Neural cell (in vitro differentiated cells): ENCODE results near the gene ASAP3. TPM values are rescaled to one million over a fixed set of nuclear protein-coding genes. Genes with fewer than 3 reads are reported as not detected.

Source experiments
- H2AFZ ChIP-seq: fragments of 200-600, 300-800 bp; sonication (generic), shearing (Covaris generic); 2 replicates; pipeline ENCODE4 v1.6.0; 2014; ENCODE audit warnings: low read depth, mild to moderate bottlenecking, antibody characterized with exemption, low read length, moderate library complexity
- H3F3A ChIP-seq: fragments of 200-600 bp; shearing (Covaris generic); 2 replicates; pipeline ENCODE4 v1.6.1; 2016; ENCODE audit warnings: mild to moderate bottlenecking, moderate library complexity, mixed read lengths, antibody characterized with exemption, low read length; ENCODE audit not compliant: insufficient read depth, poor library complexity, severe bottlenecking
- H3K27ac ChIP-seq: fragments of 200-600, 300-800 bp; sonication (generic), shearing (Covaris generic); 2 replicates; pipeline ENCODE4 v1.5.1; 2014; ENCODE audit warnings: mild to moderate bottlenecking, low read length, moderate library complexity
- H3K27me3 ChIP-seq: fragments of 300-800, 200-600 bp; sonication (generic), shearing (Covaris generic); 2 replicates; pipeline ENCODE4 v1.6.0; 2014; ENCODE audit warnings: mild to moderate bottlenecking, low read depth, low read length, moderate library complexity; ENCODE audit not compliant: insufficient read depth
- H3K36me3 ChIP-seq: fragments of 300-800, 200-600 bp; sonication (generic), shearing (Covaris generic); 2 replicates; pipeline ENCODE4 v1.5.1; 2014; ENCODE audit warnings: mild to moderate bottlenecking, antibody characterized with exemption, low read length, moderate library complexity; ENCODE audit not compliant: insufficient read depth
- H3K4me2 ChIP-seq: fragments of 300-800, 200-600 bp; sonication (generic), shearing (Covaris generic); 2 replicates; pipeline ENCODE4 v1.6.0; 2014; ENCODE audit warnings: mild to moderate bottlenecking, low read length
- H3K4me3 ChIP-seq: fragments of 300-800, 200-600 bp; sonication (generic), shearing (Covaris generic); 2 replicates; pipeline ENCODE4 v1.5.1; 2014; ENCODE audit warnings: mild to moderate bottlenecking, low read length, moderate library complexity
- H3K79me2 ChIP-seq: fragments of 200-600 bp; shearing (Covaris generic); replicated peaks from 2 replicates; pipeline ENCODE4 v1.6.0; 2014; ENCODE audit warnings: mild to moderate bottlenecking, low read length, moderate library complexity; ENCODE audit not compliant: insufficient read depth
- H3K9ac ChIP-seq: fragments of 300-800, 200-600 bp; sonication (generic), shearing (Covaris generic); 2 replicates; pipeline ENCODE4 v1.6.1; 2016; ENCODE audit warnings: mild to moderate bottlenecking, low read length, mixed read lengths
- H3K9me2 ChIP-seq: fragments of 200-600 bp; shearing (Covaris generic); 2 replicates; pipeline ENCODE4 v1.6.1; 2016; ENCODE audit warnings: mild to moderate bottlenecking, low read length, mixed read lengths; ENCODE audit not compliant: insufficient read depth
- H3K9me3 ChIP-seq: fragments of 200-600, 300-800 bp; sonication (generic), shearing (Covaris generic); 2 replicates; pipeline ENCODE4 v1.6.1; 2016; ENCODE audit warnings: mild to moderate bottlenecking, mixed run types, low read length, moderate library complexity, mixed read lengths
- H4K20me1 ChIP-seq: fragments of 200-600 bp; shearing (Covaris generic); 2 replicates; pipeline ENCODE4 v1.6.1; 2016; ENCODE audit warnings: mild to moderate bottlenecking, mixed run types; ENCODE audit not compliant: insufficient read depth
- EP300 ChIP-seq: fragments of 450-650 bp; conservative IDR thresholded peaks from 2 replicates; pipeline ENCODE4 v1.6.1; 2014; ENCODE audit warnings: antibody characterized with exemption, mild to moderate bottlenecking, moderate library complexity; ENCODE audit not compliant: poor library complexity, severe bottlenecking
- EZH2 ChIP-seq: fragments of 200-600, 300-800 bp; shearing (Covaris generic), sonication (generic); IDR thresholded peaks from 2 replicates; pipeline ENCODE4 v1.6.1; 2014; ENCODE audit warnings: antibody characterized with exemption, low read length, borderline replicate concordance, mild to moderate bottlenecking; ENCODE audit not compliant: insufficient read depth, poor library complexity, severe bottlenecking
- MXI1 ChIP-seq: fragments of 450-650 bp; conservative IDR thresholded peaks from 2 replicates; pipeline ENCODE4 v1.6.1; 2014; ENCODE audit warnings: antibody characterized with exemption, mild to moderate bottlenecking; ENCODE audit not compliant: poor library complexity, severe bottlenecking
- POLR2AphosphoS5 ChIP-seq: IDR thresholded peaks from 2 replicates; pipeline ENCODE4 v1.6.1; 2012
- RAD21 ChIP-seq: fragments of 450-650 bp; conservative IDR thresholded peaks from 2 replicates; pipeline ENCODE4 v1.6.1; 2014; ENCODE audit warnings: antibody characterized with exemption, mild to moderate bottlenecking, moderate library complexity
- SMC3 ChIP-seq: fragments of 450-650 bp; conservative IDR thresholded peaks from 2 replicates; pipeline ENCODE4 v1.6.1; 2014; ENCODE audit warnings: antibody characterized with exemption, mild to moderate bottlenecking, moderate library complexity; ENCODE audit not compliant: poor library complexity
- TAF1 ChIP-seq: IDR thresholded peaks from 2 replicates; pipeline ENCODE4 v1.6.1; 2012; ENCODE audit warnings: low read depth
- polyA plus RNA-seq: library from polyadenylated mRNA; depleted of rRNA; stranded (reverse); fragments of >200 nt; gene quantifications from 2 replicates; pipeline ENCODE4 v1.2.3, GENCODE V29; 2014
- TF ChIP-seq, protein P1 (sequence below): IDR thresholded peaks from 2 replicates; pipeline ENCODE4 v1.6.1; 2012; ENCODE audit warnings: borderline replicate concordance
- TF ChIP-seq, protein P2 (sequence below): fragments of 450-650 bp; IDR thresholded peaks from 2 replicates; pipeline ENCODE4 v1.5.1; 2014; ENCODE audit warnings: antibody characterized with exemption, mild to moderate bottlenecking, moderate library complexity; ENCODE audit not compliant: poor library complexity, severe bottlenecking

ASAP3 gene
- polyA plus RNA-seq, 1 donor from 2014 or later = 24.9 TPM

DNA sequence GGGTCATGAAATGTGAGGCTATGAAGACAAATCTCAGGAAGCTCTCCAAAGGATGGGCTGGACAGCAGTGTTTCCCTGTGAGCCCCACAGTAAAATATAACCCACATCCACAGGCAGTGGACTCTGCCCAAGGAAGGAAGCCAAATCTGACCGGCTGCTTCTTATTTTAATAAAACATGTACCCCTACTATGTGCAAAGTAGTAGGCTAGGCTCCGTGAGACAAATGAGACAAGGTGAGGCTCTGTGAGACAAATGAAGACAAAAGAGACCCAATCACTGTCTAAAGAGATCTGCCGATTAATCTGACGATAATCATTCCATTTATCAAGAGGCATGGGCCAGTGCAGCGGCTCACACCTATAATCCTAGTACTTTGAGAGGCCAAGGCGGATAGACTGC lies 2.1 kb downstream of the ASAP3 start:
- no peak overlapping the region for H2AFZ ChIP-seq
- no peaks in the 10 kb centered on the region for H4K20me1 ChIP-seq
- no peaks in the 10 kb centered on the region for H3F3A ChIP-seq
- H3K9ac ChIP-seq = no peak overlapping the region
- H3K79me2 ChIP-seq = peaks cover 4% of the 10 kb centered on the region
- no peaks in the 10 kb centered on the region for H3K9me2 ChIP-seq
- no peak overlapping the region for H3K27ac ChIP-seq
- H3K4me2 ChIP-seq = no peak overlapping the region
- H3K4me3 ChIP-seq = no peak overlapping the region
- TF ChIP-seq MXI1 (no peak), TAF1 (no peak), SMC3 (no peak)
- H3K36me3 ChIP-seq = no peaks in the 10 kb centered on the region
- H3K9me3 ChIP-seq = no peaks in the 10 kb centered on the region
- H3K27me3 ChIP-seq = no peaks in the 10 kb centered on the region

DNA sequence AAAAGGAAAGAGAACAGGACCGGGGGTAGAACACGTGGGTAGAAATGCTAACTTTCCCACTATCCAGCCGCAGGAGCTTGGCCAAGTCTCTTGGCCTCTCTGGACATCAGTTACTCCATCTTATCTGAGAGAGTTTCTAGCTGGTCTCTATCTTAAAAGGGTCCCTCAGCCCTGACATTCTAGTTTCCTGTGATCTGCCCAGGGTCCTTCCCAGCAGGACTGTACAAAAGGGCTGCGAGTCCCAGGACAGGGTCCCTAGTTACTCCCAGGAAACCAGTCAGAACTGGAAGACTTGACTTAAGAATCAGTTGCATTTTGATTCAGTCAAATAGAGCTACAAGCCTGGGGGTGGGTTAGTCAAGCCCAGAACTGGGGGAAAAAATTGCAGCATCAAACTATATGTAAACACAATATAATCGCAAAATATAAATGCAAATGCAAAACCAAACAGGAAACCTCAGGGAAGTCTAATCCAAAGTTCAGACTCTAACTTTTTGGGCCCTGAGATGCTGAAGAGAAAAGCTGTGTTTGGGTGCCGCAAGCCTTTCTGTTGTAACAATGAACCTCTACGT lies 2.9 kb downstream of the ASAP3 start:
- H2AFZ ChIP-seq = no peak overlapping the region
- no peak overlapping the region for H3K4me2 ChIP-seq
- H3K79me2 ChIP-seq = peaks cover 10% of the 10 kb centered on the region
- no peaks in the 10 kb centered on the region for H3K27me3 ChIP-seq
- no peaks in the 10 kb centered on the region for H3F3A ChIP-seq
- no peak overlapping the region for H3K4me3 ChIP-seq
- H3K9me2 ChIP-seq = no peaks in the 10 kb centered on the region
- no peaks in the 10 kb centered on the region for H4K20me1 ChIP-seq
- no peak overlapping the region for H3K27ac ChIP-seq
- no peaks in the 10 kb centered on the region for H3K36me3 ChIP-seq
- TF ChIP-seq EP300 = no peak
- TF ChIP-seq, protein P1, sequence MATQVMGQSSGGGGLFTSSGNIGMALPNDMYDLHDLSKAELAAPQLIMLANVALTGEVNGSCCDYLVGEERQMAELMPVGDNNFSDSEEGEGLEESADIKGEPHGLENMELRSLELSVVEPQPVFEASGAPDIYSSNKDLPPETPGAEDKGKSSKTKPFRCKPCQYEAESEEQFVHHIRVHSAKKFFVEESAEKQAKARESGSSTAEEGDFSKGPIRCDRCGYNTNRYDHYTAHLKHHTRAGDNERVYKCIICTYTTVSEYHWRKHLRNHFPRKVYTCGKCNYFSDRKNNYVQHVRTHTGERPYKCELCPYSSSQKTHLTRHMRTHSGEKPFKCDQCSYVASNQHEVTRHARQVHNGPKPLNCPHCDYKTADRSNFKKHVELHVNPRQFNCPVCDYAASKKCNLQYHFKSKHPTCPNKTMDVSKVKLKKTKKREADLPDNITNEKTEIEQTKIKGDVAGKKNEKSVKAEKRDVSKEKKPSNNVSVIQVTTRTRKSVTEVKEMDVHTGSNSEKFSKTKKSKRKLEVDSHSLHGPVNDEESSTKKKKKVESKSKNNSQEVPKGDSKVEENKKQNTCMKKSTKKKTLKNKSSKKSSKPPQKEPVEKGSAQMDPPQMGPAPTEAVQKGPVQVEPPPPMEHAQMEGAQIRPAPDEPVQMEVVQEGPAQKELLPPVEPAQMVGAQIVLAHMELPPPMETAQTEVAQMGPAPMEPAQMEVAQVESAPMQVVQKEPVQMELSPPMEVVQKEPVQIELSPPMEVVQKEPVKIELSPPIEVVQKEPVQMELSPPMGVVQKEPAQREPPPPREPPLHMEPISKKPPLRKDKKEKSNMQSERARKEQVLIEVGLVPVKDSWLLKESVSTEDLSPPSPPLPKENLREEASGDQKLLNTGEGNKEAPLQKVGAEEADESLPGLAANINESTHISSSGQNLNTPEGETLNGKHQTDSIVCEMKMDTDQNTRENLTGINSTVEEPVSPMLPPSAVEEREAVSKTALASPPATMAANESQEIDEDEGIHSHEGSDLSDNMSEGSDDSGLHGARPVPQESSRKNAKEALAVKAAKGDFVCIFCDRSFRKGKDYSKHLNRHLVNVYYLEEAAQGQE = no peak
- TF ChIP-seq TAF1 = no peak
- TF ChIP-seq, protein P2, sequence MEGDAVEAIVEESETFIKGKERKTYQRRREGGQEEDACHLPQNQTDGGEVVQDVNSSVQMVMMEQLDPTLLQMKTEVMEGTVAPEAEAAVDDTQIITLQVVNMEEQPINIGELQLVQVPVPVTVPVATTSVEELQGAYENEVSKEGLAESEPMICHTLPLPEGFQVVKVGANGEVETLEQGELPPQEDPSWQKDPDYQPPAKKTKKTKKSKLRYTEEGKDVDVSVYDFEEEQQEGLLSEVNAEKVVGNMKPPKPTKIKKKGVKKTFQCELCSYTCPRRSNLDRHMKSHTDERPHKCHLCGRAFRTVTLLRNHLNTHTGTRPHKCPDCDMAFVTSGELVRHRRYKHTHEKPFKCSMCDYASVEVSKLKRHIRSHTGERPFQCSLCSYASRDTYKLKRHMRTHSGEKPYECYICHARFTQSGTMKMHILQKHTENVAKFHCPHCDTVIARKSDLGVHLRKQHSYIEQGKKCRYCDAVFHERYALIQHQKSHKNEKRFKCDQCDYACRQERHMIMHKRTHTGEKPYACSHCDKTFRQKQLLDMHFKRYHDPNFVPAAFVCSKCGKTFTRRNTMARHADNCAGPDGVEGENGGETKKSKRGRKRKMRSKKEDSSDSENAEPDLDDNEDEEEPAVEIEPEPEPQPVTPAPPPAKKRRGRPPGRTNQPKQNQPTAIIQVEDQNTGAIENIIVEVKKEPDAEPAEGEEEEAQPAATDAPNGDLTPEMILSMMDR = no peak
- no peak for TF ChIP-seq RAD21
- no peak for TF ChIP-seq POLR2AphosphoS5
- no peak for TF ChIP-seq MXI1
- no peak for TF ChIP-seq EZH2
- no peak for TF ChIP-seq SMC3
- no peak overlapping the region for H3K9ac ChIP-seq
- no peaks in the 10 kb centered on the region for H3K9me3 ChIP-seq
